H1 (cell line): Measurements from ENCODE around the gene EGFLAM. TPM values are rescaled to one million over a fixed set of nuclear protein-coding genes. Genes with fewer than 3 reads are reported as not detected.

Source experiments
- ASH2L ChIP-seq: fragments of 200-600, 300-600 bp; sonication (generic); IDR thresholded peaks from one replicate; pipeline ENCODE4 v1.7.1; 2017; ENCODE audit warnings: low read length
- BACH1 ChIP-seq: IDR thresholded peaks from 2 replicates; pipeline ENCODE4 v1.6.1; 2012; ENCODE audit warnings: low read length, improper control_type of control experiment
- EGR1 ChIP-seq: IDR thresholded peaks from 2 replicates; pipeline ENCODE4 v1.6.1; 2011; ENCODE audit warnings: low read depth, low read length, borderline replicate concordance
- EZH2 ChIP-seq: fragments of 200-600 bp; sonication (generic); IDR thresholded peaks from 2 replicates; pipeline ENCODE4 v1.7.1; 2012; ENCODE audit warnings: low read depth, mild to moderate bottlenecking, moderate library complexity, low read length, inconsistent platforms; ENCODE audit not compliant: severe bottlenecking
- HDAC2 ChIP-seq, 2 experiments: fragments of 300-600 bp in 1 of 2; sonication (generic) in 1 of 2; IDR thresholded peaks; 2 replicates each; pipeline ENCODE4 v1.6.1; 2011 to 2012; ENCODE audit warnings: low read depth in 2 of 2, low read length in 2 of 2, mild to moderate bottlenecking in 2 of 2, moderate library complexity in 2 of 2, borderline replicate concordance in 1 of 2, inconsistent platforms in 1 of 2
- JUN ChIP-seq: IDR thresholded peaks from 2 replicates; pipeline ENCODE4 v1.6.1; 2011; ENCODE audit warnings: low read depth, mild to moderate bottlenecking, improper control_type of control experiment, low read length
- NANOG ChIP-seq: IDR thresholded peaks from 2 replicates; pipeline ENCODE4 v1.6.1; 2011; ENCODE audit warnings: low read length, low read depth, mild to moderate bottlenecking, inconsistent platforms; ENCODE audit not compliant: insufficient read depth, poor library complexity, severe bottlenecking
- NRF1 ChIP-seq: IDR thresholded peaks from 2 replicates; pipeline ENCODE4 v1.6.1; 2011; ENCODE audit warnings: mild to moderate bottlenecking, low read depth, low read length, improper control_type of control experiment
- PHF8 ChIP-seq: fragments of 200-600 bp; sonication (generic); conservative IDR thresholded peaks from 2 replicates; pipeline ENCODE4 v1.7.1; 2012; ENCODE audit warnings: low read depth, mild to moderate bottlenecking, inconsistent platforms, low read length, moderate library complexity
- POU5F1 ChIP-seq: IDR thresholded peaks from 2 replicates; pipeline ENCODE4 v1.6.1; 2011; ENCODE audit warnings: low read depth, mild to moderate bottlenecking, low read length, moderate library complexity
- RBBP5 ChIP-seq: IDR thresholded peaks from 2 replicates; pipeline ENCODE4 v1.7.1; 2012; ENCODE audit warnings: low read depth, mild to moderate bottlenecking, inconsistent platforms, low read length, moderate library complexity, borderline replicate concordance
- RFX5 ChIP-seq: IDR thresholded peaks from 2 replicates; pipeline ENCODE4 v1.6.1; 2011; ENCODE audit warnings: low read depth, low read length, improper control_type of control experiment, borderline replicate concordance
- RNF2 ChIP-seq: fragments of 200-900, 300-1000 bp; sonication (generic); IDR thresholded peaks from 2 replicates; pipeline ENCODE4 v1.7.1; 2016; ENCODE audit warnings: borderline replicate concordance, low read depth, mild to moderate bottlenecking, antibody characterized with exemption, low read length; ENCODE audit not compliant: poor library complexity, severe bottlenecking; ENCODE audit errors: missing control alignments
- SIN3A ChIP-seq, 2 experiments: IDR thresholded peaks in 1 of 2; conservative IDR thresholded peaks in 1 of 2; 2 replicates each; pipeline ENCODE4 v1.6.1; 2011 to 2012; ENCODE audit warnings: low read length in 2 of 2, improper control_type of control experiment in 1 of 2, low read depth in 1 of 2, mild to moderate bottlenecking in 1 of 2
- TAF1 ChIP-seq: IDR thresholded peaks from 2 replicates; pipeline ENCODE4 v1.6.1; 2011; ENCODE audit warnings: mild to moderate bottlenecking, low read depth, low read length
- TCF12 ChIP-seq: IDR thresholded peaks from 2 replicates; pipeline ENCODE4 v1.6.1; 2011; ENCODE audit warnings: low read depth, mild to moderate bottlenecking, low read length
- YY1 ChIP-seq: IDR thresholded peaks from 2 replicates; pipeline ENCODE4 v1.6.1; 2011; ENCODE audit warnings: low read depth, mild to moderate bottlenecking, low read length
- polyA plus RNA-seq, 7 experiments: library from polyadenylated mRNA; depleted of rRNA in 3 of 7; stranded (reverse) in 5 of 7; unstranded in 2 of 7; fragments of >200 nt in 5 of 7; fragments of 200-250 nt in 2 of 7; gene quantifications; 1 replicate in 5 of 7; 2 replicates in 1 of 7; 4 replicates in 1 of 7; pipeline versions ENCODE4 v1.2.1 to v1.2.3, GENCODE V29; 2011 to 2013; ENCODE audit warnings: missing spikeins in 2 of 7, mixed read lengths in 2 of 7
- total RNA-seq: library from RNA; stranded (reverse); fragmentation: NEBNext Ultra II Directional; extraction: Animal tissue kit (Norgen Biotek cat#: 25700); gene quantifications from 2 replicates; pipeline ENCODE4 v1.2.1, GENCODE V29; 2021

Gene EGFLAM
- total and polyA plus RNA-seq, 2 of the 8 experiments (the other 6 are each of a cell fraction or from before 2014, with no cell fraction given) = 0.20 to 0.24 TPM

- no peak for TF ChIP-seq BACH1
- 0 out of 2 replicates have a peak, but pooled peaks have one; percentile 10 for TF ChIP-seq YY1
- no peak for TF ChIP-seq TCF12
- 0 out of 2 replicates have a peak, but pooled peaks have one; percentile 27 for TF ChIP-seq TAF1
- TF ChIP-seq RBBP5 = 0 out of 2 replicates have a peak, but pooled peaks have one; percentile 57
- no peak for TF ChIP-seq RFX5
- TF ChIP-seq HDAC2 (IDR thresholded peaks at IDR 0.05; ENCODE audit: borderline replicate concordance in 1 of 2, low read depth in 2 of 2, low read length in 2 of 2) = no peak
- TF ChIP-seq EGR1 = 0 out of 2 replicates have a peak, but pooled peaks have one; percentile 49
- TF ChIP-seq NANOG = no peak
- TF ChIP-seq EZH2 = peak; percentile 64
- no peak for TF ChIP-seq POU5F1
- TF ChIP-seq PHF8 = 0 out of 2 replicates have a peak, but pooled peaks have one; percentile 22
- TF ChIP-seq NRF1 = no peak
- no peak for TF ChIP-seq SIN3A (conservative IDR thresholded peaks at IDR 0.05 in 1 of 2, IDR thresholded peaks at IDR 0.05 in 1 of 2; ENCODE audit: low read depth in 1 of 2, low read length in 2 of 2)
- peak; percentile 38 for TF ChIP-seq RNF2
- peak; percentile 85 for TF ChIP-seq ASH2L
- no peak for TF ChIP-seq JUN
These were observed at the start of gene EGFLAM (continued) for GRCh38 chr5:38258319-38259061.
